HT1080 (cell line): ENCODE measurements around the gene AUP1. TPM values are rescaled to one million over a fixed set of nuclear protein-coding genes. Genes with fewer than 3 reads are reported as not detected.

ENCODE experiments used
- DNase-seq: peaks from one replicate; pipeline ENCODE4 v3.0.0-alpha.2; 2015; ENCODE audit warnings: low read depth
- total RNA-seq: library from RNA; depleted of rRNA; stranded (reverse); fragments of >200 nt; shearing (Covaris generic); gene quantifications from 2 replicates; pipeline ENCODE4 v1.2.3, GENCODE V29; 2014

AUP1 gene
- total RNA-seq, 1 experiment from 2014 or later: 184 TPM

GRCh38 chr2:74514368-74515270 is 14.9 kb downstream of the AUP1 start, which contains the start of gene TLX2:
Gene TLX2 (plus strand): TSS chr2:74514450. CDS start chr2:74514807, 357 bp downstream.
- DNase-seq: no peak

GRCh38 chr2:74513605-74514367 is 15.7 kb downstream of the AUP1 start:
- no peak for DNase-seq

GRCh38 chr2:74512744-74513604 is 16.5 kb downstream of the AUP1 start:
- DNase-seq: no peak

GRCh38 chr2:74511104-74511989 is 18.2 kb downstream of the AUP1 start:
- peak; percentile 36 for DNase-seq

GRCh38 chr2:74510272-74510671 is 19.2 kb downstream of the AUP1 start:
- no peak for DNase-seq

GRCh38 chr2:74507926-74508520 is 21.5 kb downstream of the AUP1 start:
- DNase-seq: no peak

- DNase-seq: peak; percentile 96
Observed at GRCh38 chr2:74507145-74507925, 22.2 kb downstream of the AUP1 start, which contains the start of gene PCGF1. Gene PCGF1 (minus strand): TSS chr2:74507695. CDS start chr2:74507668, 27 bp downstream.

- DNase-seq: no peak
Observed at GRCh38 chr2:74505448-74506246, 23.9 kb downstream of the AUP1 start.

GRCh38 chr2:74504591-74504990 is 24.9 kb downstream of the AUP1 start:
- DNase-seq: no peak

- no peak for DNase-seq
Observed at GRCh38 chr2:74503506-74504475, 25.7 kb downstream of the AUP1 start.

GRCh38 chr2:74502720-74503505 is 26.6 kb downstream of the AUP1 start:
- DNase-seq: peak; percentile 74

GRCh38 chr2:74502147-74502719 is 27.3 kb downstream of the AUP1 start:
- DNase-seq: no peak

- DNase-seq: no peak
Observed at GRCh38 chr2:74501335-74502071, 28.0 kb downstream of the AUP1 start.

GRCh38 chr2:74500578-74500946 is 28.9 kb downstream of the AUP1 start:
- no peak for DNase-seq
